Endothelial cell of umbilical vein (primary cell): Measurements from ENCODE around the gene TMEM135. TPM values are rescaled to one million over a fixed set of nuclear protein-coding genes. Genes with fewer than 3 reads are reported as not detected.

ENCODE experiments used
- BruUV-seq: library from RNA; stranded (reverse); fragments of 400-500 nt; replicated peaks from 2 replicates; lab custom pipeline; 2021; lab: Mats Ljungman, UMichigan
- CTCF ChIA-PET: fragments of 300-600, 350-600 bp; sonication (Branson Sonifier 250); formaldehyde crosslinking; loops from one replicate; lab custom pipeline; 2021; ENCODE audit warnings: antibody characterized with exemption, inconsistent platforms; lab: Charles Lee
- POLR2A ChIA-PET: fragments of 300-600, 350-600 bp; sonication (Branson Sonifier 250); formaldehyde crosslinking; loops from one replicate; lab custom pipeline; 2021; ENCODE audit warnings: antibody characterized with exemption, inconsistent platforms; lab: Charles Lee
- DNase-seq: peaks from one replicate; pipeline ENCODE4 v3.0.0-alpha.2; 2011; ENCODE audit warnings: low read depth, low spot score
- FAIRE-seq: peaks from 2 replicates; lab custom pipeline; 2011; peaks lifted over from hg19 to GRCh38; lab: Jason Lieb, UNC
- H2AFZ ChIP-seq: 2 replicates; pipeline ENCODE4 v1.6.0; 2012; ENCODE audit warnings: low read depth, low read length, control low read depth, inconsistent platforms
- H3K27ac ChIP-seq: 2 replicates; pipeline ENCODE4 v1.5.1; 2011; ENCODE audit warnings: low read depth, mild to moderate bottlenecking, control low read depth, low read length, moderate library complexity; ENCODE audit not compliant: insufficient read depth
- H3K27me3 ChIP-seq, 2 experiments: 2 replicates each; pipeline versions ENCODE4 v1.6.0 to v1.6.1; 2011; ENCODE audit warnings: low read length in 2 of 2, mixed read lengths in 1 of 2; ENCODE audit not compliant: control insufficient read depth in 2 of 2, insufficient read depth in 2 of 2
- H3K36me3 ChIP-seq, 2 experiments: 2 replicates in 1 of 2; 3 replicates in 1 of 2; pipeline ENCODE4 v1.5.1; 2011; ENCODE audit warnings: low read length in 2 of 2, mild to moderate bottlenecking in 1 of 2, moderate library complexity in 1 of 2; ENCODE audit not compliant: control insufficient read depth in 2 of 2, insufficient read depth in 2 of 2; ENCODE audit errors: extremely low read depth in 1 of 2
- H3K4me1 ChIP-seq: 3 replicates; pipeline ENCODE4 v1.5.1; 2011; ENCODE audit warnings: mild to moderate bottlenecking, low read length; ENCODE audit not compliant: control insufficient read depth, insufficient read depth; ENCODE audit errors: extremely low read depth
- H3K4me2 ChIP-seq: 2 replicates; pipeline ENCODE4 v1.6.1; 2011; ENCODE audit warnings: low read length, control low read depth, mixed read lengths; ENCODE audit not compliant: insufficient read depth
- H3K4me3 ChIP-seq, 3 experiments: fragments of 200-600 bp in 1 of 3; sonication (generic), shearing (Covaris generic) in 1 of 3; replicated peaks in 1 of 3; 2 replicates each; pipeline ENCODE4 v1.5.1; 2011 to 2016; ENCODE audit warnings: control low read depth in 3 of 3, low read length in 3 of 3, mild to moderate bottlenecking in 2 of 3, inconsistent platforms in 1 of 3, low read depth in 1 of 3, moderate library complexity in 1 of 3; ENCODE audit not compliant: insufficient read depth in 1 of 3
- H3K79me2 ChIP-seq: 2 replicates; pipeline ENCODE4 v1.6.0; 2012; ENCODE audit warnings: low read length, inconsistent platforms; ENCODE audit not compliant: control insufficient read depth, insufficient read depth
- H3K9ac ChIP-seq: replicated peaks from 2 replicates; pipeline ENCODE3; 2011; ENCODE audit warnings: low read length, control low read depth; ENCODE audit not compliant: insufficient read depth; ENCODE audit errors: extremely low read depth
- H3K9me1 ChIP-seq: replicated peaks from 3 replicates; pipeline ENCODE4 v1.6.0; 2011; ENCODE audit warnings: mild to moderate bottlenecking, low read length; ENCODE audit not compliant: control insufficient read depth, insufficient read depth; ENCODE audit errors: extremely low read depth
- H3K9me3 ChIP-seq: replicated peaks from 2 replicates; pipeline ENCODE4 v1.5.1; 2012; ENCODE audit warnings: low read length, inconsistent platforms; ENCODE audit not compliant: control insufficient read depth, insufficient read depth
- H4K20me1 ChIP-seq: replicated peaks from 2 replicates; pipeline ENCODE3; 2011; ENCODE audit warnings: mild to moderate bottlenecking, low read length; ENCODE audit not compliant: control insufficient read depth, insufficient read depth; ENCODE audit errors: extremely low read depth
- EZH2 ChIP-seq: IDR thresholded peaks from 2 replicates; pipeline ENCODE4 v1.6.1; 2012; ENCODE audit warnings: borderline replicate concordance, low read depth, mild to moderate bottlenecking, moderate library complexity, low read length, inconsistent platforms; ENCODE audit not compliant: severe bottlenecking
- FOS ChIP-seq: IDR thresholded peaks from 2 replicates; pipeline ENCODE4 v1.6.1; 2011; ENCODE audit warnings: mild to moderate bottlenecking, low read length, moderate library complexity, borderline replicate concordance; ENCODE audit not compliant: insufficient read depth
- GATA2 ChIP-seq: IDR thresholded peaks from 2 replicates; pipeline ENCODE4 v1.7.0; 2011; ENCODE audit warnings: low read depth, mild to moderate bottlenecking, moderate library complexity, mixed read lengths, low read length; ENCODE audit not compliant: insufficient read length, insufficient read depth
- JUN ChIP-seq: IDR thresholded peaks from 2 replicates; pipeline ENCODE4 v1.6.1; 2011; ENCODE audit warnings: borderline replicate concordance, low read depth; ENCODE audit not compliant: insufficient read length, insufficient read depth
- MAX ChIP-seq: IDR thresholded peaks from 2 replicates; pipeline ENCODE4 v1.6.1; 2011; ENCODE audit not compliant: insufficient read depth, insufficient read length
- MYC ChIP-seq: IDR thresholded peaks from one replicate; pipeline ENCODE4 v1.6.1; 2011; ENCODE audit warnings: mild to moderate bottlenecking, low read depth, low read length
- POLR2A ChIP-seq: IDR thresholded peaks from 2 replicates; pipeline ENCODE4 v1.6.1; 2012; ENCODE audit warnings: low read depth, mild to moderate bottlenecking, control low read depth, low read length
- POLR2AphosphoS5 ChIP-seq: IDR thresholded peaks from 2 replicates; pipeline ENCODE4 v1.6.1; 2012; ENCODE audit warnings: low read depth, mild to moderate bottlenecking, control low read depth, low read length, moderate library complexity; ENCODE audit not compliant: insufficient read depth
- dilution Hi-C: fragments of 300-500 bp; cut with MboI; formaldehyde crosslinking; loops from one replicate; pipeline ENCODE4 v1.15.0; 2019; ENCODE audit warnings: low sequenced_read_pairs; ENCODE audit not compliant: extremely low pct_ligation_motif_present
- intact Hi-C: fragments of 100-400 bp; cut with micrococcal nuclease; formaldehyde crosslinking; loops from one replicate; pipeline ENCODE4 v1.10.0; 2022
- polyA plus RNA-seq, 4 experiments: library from polyadenylated mRNA; depleted of rRNA in 3 of 4; stranded (reverse) in 3 of 4; unstranded in 1 of 4; fragments of >200 nt; gene quantifications; 2 replicates each; pipeline versions ENCODE4 v1.2.1 to v1.2.3, GENCODE V29; 2011 to 2012; ENCODE audit warnings: missing spikeins in 1 of 4
- total RNA-seq: library from RNA; stranded (reverse); gene quantifications from 2 replicates; pipeline ENCODE4 v1.2.3, GENCODE V29; 2021
- TF ChIP-seq, protein P1 (sequence below), 2 donors: IDR thresholded peaks; 1 replicate in 1 of 2; 2 replicates in 1 of 2; pipeline ENCODE4 v1.5.1; 2011; ENCODE audit warnings: low read length in 2 of 2, mild to moderate bottlenecking in 2 of 2, moderate library complexity in 2 of 2, control low read depth in 1 of 2, inconsistent platforms in 1 of 2, low read depth in 1 of 2; ENCODE audit not compliant: insufficient read depth in 1 of 2; ENCODE audit errors: extremely low read depth in 1 of 2

TMEM135 gene
- total and polyA plus RNA-seq, 2 donors (not counting 3 experiments of a cell fraction or from before 2014, with no cell fraction given), result 12.3 to 33.2 TPM

DNA sequence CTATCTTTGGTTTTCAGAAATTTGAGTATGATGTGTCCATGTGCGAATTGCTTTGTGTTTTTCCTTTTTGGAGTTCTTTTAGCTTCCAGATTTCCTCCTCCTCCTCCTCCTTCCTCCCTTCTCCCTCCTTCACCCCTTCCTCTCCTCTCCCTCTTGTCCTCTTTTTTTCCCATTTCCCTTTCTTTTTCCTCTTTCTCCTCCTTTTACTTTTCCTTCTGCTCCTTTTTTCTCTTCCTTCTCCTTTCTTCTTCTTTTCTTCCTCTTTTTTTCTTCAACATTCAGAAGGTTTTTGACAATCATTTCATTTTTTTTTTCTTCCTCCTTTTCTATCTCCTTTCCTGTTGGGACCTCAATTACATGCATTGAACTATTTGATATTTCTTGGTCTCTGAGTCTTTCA lies 104.9 kb downstream of the TMEM135 start:
- H3K9me3 ChIP-seq, result no peaks in the 10 kb centered on the region
- FAIRE-seq, result no peak
- intact Hi-C loops, result no loop called here
- TF ChIP-seq POLR2A, result no peak
- no peak for TF ChIP-seq EZH2
- TF ChIP-seq, protein P1, sequence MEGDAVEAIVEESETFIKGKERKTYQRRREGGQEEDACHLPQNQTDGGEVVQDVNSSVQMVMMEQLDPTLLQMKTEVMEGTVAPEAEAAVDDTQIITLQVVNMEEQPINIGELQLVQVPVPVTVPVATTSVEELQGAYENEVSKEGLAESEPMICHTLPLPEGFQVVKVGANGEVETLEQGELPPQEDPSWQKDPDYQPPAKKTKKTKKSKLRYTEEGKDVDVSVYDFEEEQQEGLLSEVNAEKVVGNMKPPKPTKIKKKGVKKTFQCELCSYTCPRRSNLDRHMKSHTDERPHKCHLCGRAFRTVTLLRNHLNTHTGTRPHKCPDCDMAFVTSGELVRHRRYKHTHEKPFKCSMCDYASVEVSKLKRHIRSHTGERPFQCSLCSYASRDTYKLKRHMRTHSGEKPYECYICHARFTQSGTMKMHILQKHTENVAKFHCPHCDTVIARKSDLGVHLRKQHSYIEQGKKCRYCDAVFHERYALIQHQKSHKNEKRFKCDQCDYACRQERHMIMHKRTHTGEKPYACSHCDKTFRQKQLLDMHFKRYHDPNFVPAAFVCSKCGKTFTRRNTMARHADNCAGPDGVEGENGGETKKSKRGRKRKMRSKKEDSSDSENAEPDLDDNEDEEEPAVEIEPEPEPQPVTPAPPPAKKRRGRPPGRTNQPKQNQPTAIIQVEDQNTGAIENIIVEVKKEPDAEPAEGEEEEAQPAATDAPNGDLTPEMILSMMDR (IDR thresholded peaks at IDR 0.05; ENCODE audit: extremely low read depth in 1 of 2, insufficient read depth in 1 of 2, low read depth in 1 of 2, low read length in 2 of 2), result no peak
- no peak for TF ChIP-seq MAX
- no peak for TF ChIP-seq GATA2
- TF ChIP-seq MYC, result no peak
- no peak for TF ChIP-seq POLR2AphosphoS5
- TF ChIP-seq JUN, result no peak
- no peak for TF ChIP-seq FOS
- no peak for DNase-seq
- H3K4me2 ChIP-seq, result no peak overlapping the region
- no peak overlapping the region for H2AFZ ChIP-seq
- H3K4me3 ChIP-seq, result no peak overlapping the region
- H4K20me1 ChIP-seq, result no peaks in the 10 kb centered on the region
- H3K79me2 ChIP-seq, result no peaks in the 10 kb centered on the region
- no TSS peak for BruUV-seq
- H3K27me3 ChIP-seq, result no peaks in the 10 kb centered on the region
- H3K4me1 ChIP-seq, result peaks cover 1% of the 10 kb centered on the region
- H3K36me3 ChIP-seq, result no peaks in the 10 kb centered on the region
- CTCF ChIA-PET, result interaction anchor here (1.0 to 1.5 kb wide), 3 partner anchors 9 to 147 kb away, joined by 3 to 4 read pairs (median 3); no protein-coding TSS in a partner anchor
- no peak overlapping the region for H3K27ac ChIP-seq
- dilution Hi-C loops, result no loop called here
- POLR2A ChIA-PET, result no interaction called here
- H3K9me1 ChIP-seq, result no peaks in the 10 kb centered on the region
- H3K9ac ChIP-seq, result no peak overlapping the region
